Lung (tissue), 16 donors: Measurements from ENCODE around the gene CPT1B. TPM values are rescaled to one million over a fixed set of nuclear protein-coding genes. Genes with fewer than 3 reads are reported as not detected.

Experiments
- ATAC-seq: fragments of 200-7000 bp; cut with Tn5 transposase; one replicate; pipeline ENCODE4 v1.9.1; 2020; ENCODE audit warnings: moderate number of reproducible peaks; ENCODE audit not compliant: insufficient read depth, low FRiP score
- DNase-seq, 3 donors: peaks; one replicate each; pipeline ENCODE4 v3.0.0-alpha.2; 2013 to 2017
- H3K27ac ChIP-seq, 2 donors: one replicate each; pipeline ENCODE4 v1.5.1; 2013; ENCODE audit warnings: mild to moderate bottlenecking in 2 of 2, moderate library complexity in 2 of 2, control low read depth in 1 of 2, inconsistent platforms in 1 of 2, low read depth in 1 of 2, low read length in 1 of 2
- H3K27me3 ChIP-seq, 3 donors: one replicate each; pipeline ENCODE4 v1.5.1; 2013; ENCODE audit warnings: low read length in 2 of 3; ENCODE audit not compliant: control insufficient read depth in 3 of 3, insufficient read depth in 3 of 3
- H3K36me3 ChIP-seq, 4 donors: one replicate each; pipeline ENCODE4 v1.5.1; 2013; ENCODE audit warnings: low read length in 4 of 4, mild to moderate bottlenecking in 1 of 4, moderate library complexity in 1 of 4; ENCODE audit not compliant: control insufficient read depth in 4 of 4, insufficient read depth in 4 of 4
- H3K4me1 ChIP-seq, 5 donors: one replicate each; pipeline ENCODE4 v1.5.1; 2013; ENCODE audit warnings: low read length in 5 of 5, mild to moderate bottlenecking in 2 of 5, moderate library complexity in 1 of 5; ENCODE audit not compliant: control insufficient read depth in 5 of 5, insufficient read depth in 5 of 5
- H3K4me3 ChIP-seq: one replicate; pipeline ENCODE4 v1.5.1; 2013; ENCODE audit warnings: mild to moderate bottlenecking, control low read depth, moderate library complexity
- H3K9ac ChIP-seq, 2 donors: one replicate each; pipeline ENCODE4 v1.5.1; 2013; ENCODE audit warnings: low read length in 2 of 2, control low read depth in 1 of 2; ENCODE audit not compliant: insufficient read depth in 1 of 2
- H3K9me3 ChIP-seq, 4 donors: one replicate each; pipeline ENCODE4 v1.5.1; 2013; ENCODE audit warnings: low read length in 3 of 4, mild to moderate bottlenecking in 1 of 4, moderate library complexity in 1 of 4; ENCODE audit not compliant: control insufficient read depth in 4 of 4, insufficient read depth in 3 of 4
- CTCF ChIP-seq: IDR thresholded peaks from 2 replicates; pipeline ENCODE4 v1.5.1; 2012; ENCODE audit warnings: mild to moderate bottlenecking; ENCODE audit errors: control extremely low read depth, extremely low read depth
- WGBS, 2 donors: extraction: QIAGEN DNeasy Blood & Tissue Kit; methylation state at CpG; one replicate each; pipeline ENCODE4 v1.1.7; 2013; 5-methylcytosine and 5-hydroxymethylcytosine counted together
- long read RNA-seq, 5 donors: transcript quantifications; one replicate each; lab custom pipeline, GENCODE V29; 2026
- polyA plus RNA-seq, 2 donors: library from polyadenylated mRNA; stranded (reverse); fragments of 200-250 nt; gene quantifications; one replicate each; pipeline ENCODE4 v1.2.1, GENCODE V29; 2013
- total RNA-seq, 2 donors: library from RNA; depleted of rRNA in 1 of 2; stranded (reverse); fragments of >200 nt in 1 of 2; gene quantifications; one replicate each; pipeline ENCODE4 v1.2.1, GENCODE V29; 2014 to 2021
- donor health status: control.
- donor health status: control.
- donor health status: Bipolar disorder and iron deficiency.
- donor health status: healthy.
- donor health status: DM: yes; HTN: yes; CAD: no.

Gene CPT1B
- total RNA-seq = 10 to 100 TPM in 1 of 2 donors, 1 to 10 TPM in 1; 5.7 to 21.2 TPM
- polyA plus RNA-seq = 10 to 100 TPM; 11.8 to 14.5 TPM
- long read RNA-seq, donor 1 = 0 reads
- long read RNA-seq, donor 2 = 0 reads
- long read RNA-seq, donor 3 = 0 reads
- long read RNA-seq, donor 4 = 0 reads
- long read RNA-seq, donor 5 = 0 reads

GRCh38 chr22:50577987-50578775, at the start of gene CPT1B:
Gene CPT1B (minus strand): TSS chr22:50578427. CDS start chr22:50577915, 512 bp downstream.
- Histone ChIP-seq H3K27ac (peak within 1 kb of the TSS in 1 of 2 donors; percentile 90), H3K9me3 (no peaks in the 10 kb centered on the region), H3K4me3 (no peak within 1 kb of the TSS), H3K4me1 (peaks cover 0 to 16% (median 5%) of the 10 kb centered on the region in 5 donors), H3K9ac (peak within 1 kb of the TSS in 1 of 2 donors; percentile 20), H3K36me3 (peaks cover 0 to 7% (median 0%) of the 10 kb centered on the region in 4 donors), H3K27me3 (peaks cover 0 to 11% (median 2%) of the 10 kb centered on the region in 3 donors)
- DNase-seq (no peak), ATAC-seq (no peak)
- 29 to 35% methylated on average over 57 to 63 of the region's 63 CpGs for WGBS, 2 donors
- no peak for TF ChIP-seq CTCF

GRCh38 chr22:50626850-50627641, 48.8 kb upstream of the CPT1B start:
- WGBS, 2 donors = 81 to 84% methylated on average over 41 to 42 of the region's 42 CpGs
- no peak for TF ChIP-seq CTCF
- Histone ChIP-seq H3K4me1 (peaks cover 0 to 16% (median 7%) of the 10 kb centered on the region in 5 donors), H3K9me3 (no peaks in the 10 kb centered on the region), H3K4me3 (peak overlapping the region; percentile 69), H3K27ac (peak overlapping the region; percentile 78 to 90), H3K36me3 (peaks cover 0 to 18% (median 0%) of the 10 kb centered on the region in 4 donors), H3K27me3 (peaks cover 0 to under 1% (median 0%) of the 10 kb centered on the region in 3 donors), H3K9ac (no peak overlapping the region)
- DNase-seq = no peak
- no peak for ATAC-seq

- ATAC-seq (no peak), DNase-seq (no peak)
Measured at GRCh38 chr22:50626314-50626849, 48.2 kb upstream of the CPT1B start.

More at GRCh38 chr22:50626314-50626849, 48.2 kb upstream of the CPT1B start:
- H3K27me3 ChIP-seq = peaks cover 0 to 5% (median 0%) of the 10 kb centered on the region in 3 donors
- H3K4me3 ChIP-seq = no peak overlapping the region
- no peak for TF ChIP-seq CTCF
- H3K4me1 ChIP-seq = peaks cover 0 to 18% (median 7%) of the 10 kb centered on the region in 5 donors
- no peak overlapping the region for H3K27ac ChIP-seq
- H3K36me3 ChIP-seq = peaks cover 0 to 18% (median 0%) of the 10 kb centered on the region in 4 donors
- WGBS, 2 donors = 90 to 92% methylated on average over 12 of the region's 12 CpGs
- no peaks in the 10 kb centered on the region for H3K9me3 ChIP-seq
- H3K9ac ChIP-seq = no peak overlapping the region
